CD14-positive monocyte (primary cell): ENCODE results near the gene SPEN. TPM values are rescaled to one million over a fixed set of nuclear protein-coding genes. Genes with fewer than 3 reads are reported as not detected.

ENCODE experiments used
- DNase-seq, 3 donors: peaks; one replicate each; pipeline ENCODE4 v3.0.0-alpha.2; 2011 to 2022
- H2AFZ ChIP-seq: 2 replicates; pipeline ENCODE4 v1.6.0; 2012; ENCODE audit warnings: mild to moderate bottlenecking, low read depth, low read length, inconsistent platforms; ENCODE audit not compliant: insufficient read depth, poor library complexity, severe bottlenecking
- H3K27ac ChIP-seq, 2 donors: 1 replicate in 1 of 2; 2 replicates in 1 of 2; pipeline ENCODE4 v1.5.1; 2012 to 2013; ENCODE audit warnings: low read length in 2 of 2, control low read depth in 1 of 2, inconsistent platforms in 1 of 2, low read depth in 1 of 2, mild to moderate bottlenecking in 1 of 2
- H3K27me3 ChIP-seq, 2 donors: one replicate each; pipeline versions ENCODE4 v1.6.0 to v1.6.1; 2011 to 2013; ENCODE audit warnings: low read length in 2 of 2; ENCODE audit not compliant: control insufficient read depth in 2 of 2, insufficient read depth in 2 of 2
- H3K36me3 ChIP-seq, 2 donors: replicated peaks in 1 of 2; 1 replicate in 1 of 2; 2 replicates in 1 of 2; pipeline versions ENCODE4 v1.5.1 to v1.6.1; 2012 to 2013; ENCODE audit warnings: low read length in 2 of 2, control low read depth in 1 of 2, inconsistent platforms in 1 of 2, mild to moderate bottlenecking in 1 of 2; ENCODE audit not compliant: insufficient read depth in 2 of 2, control insufficient read depth in 1 of 2
- H3K4me1 ChIP-seq, 2 donors: 1 replicate in 1 of 2; 2 replicates in 1 of 2; pipeline versions ENCODE4 v1.5.1 to v1.6.1; 2012 to 2013; ENCODE audit warnings: low read length in 2 of 2, control low read depth in 1 of 2, inconsistent platforms in 1 of 2, mild to moderate bottlenecking in 1 of 2, moderate library complexity in 1 of 2; ENCODE audit not compliant: insufficient read depth in 2 of 2, control insufficient read depth in 1 of 2
- H3K4me2 ChIP-seq: replicated peaks from 2 replicates; pipeline ENCODE3; 2012; ENCODE audit warnings: low read length, moderate library complexity, mild to moderate bottlenecking; ENCODE audit not compliant: poor library complexity, severe bottlenecking; ENCODE audit errors: extremely low read depth
- H3K4me3 ChIP-seq, 3 experiments: fragments of 200-600 bp in 1 of 3; sonication (generic) in 1 of 3; replicated peaks in 1 of 3; 1 replicate in 2 of 3; 2 replicates in 1 of 3; pipeline ENCODE4 v1.5.1; 2011 to 2013; ENCODE audit warnings: low read length in 3 of 3, mild to moderate bottlenecking in 3 of 3, control low read depth in 2 of 3, low read depth in 2 of 3, inconsistent platforms in 1 of 3, moderate library complexity in 1 of 3
- H3K79me2 ChIP-seq: 2 replicates; pipeline ENCODE4 v1.6.0; 2012; ENCODE audit warnings: mild to moderate bottlenecking, control low read depth, inconsistent platforms, low read length, moderate library complexity; ENCODE audit not compliant: insufficient read depth
- H3K9ac ChIP-seq: 2 replicates; pipeline ENCODE4 v1.6.0; 2017; ENCODE audit warnings: low read length, mild to moderate bottlenecking; ENCODE audit not compliant: insufficient read depth, poor library complexity, severe bottlenecking
- H3K9me3 ChIP-seq, 2 donors: replicated peaks in 1 of 2; 1 replicate in 1 of 2; 2 replicates in 1 of 2; pipeline versions ENCODE4 v1.5.1 to v1.6.1; 2012 to 2013; ENCODE audit warnings: low read length in 2 of 2, control low read depth in 1 of 2; ENCODE audit not compliant: control insufficient read depth in 1 of 2, insufficient read depth in 1 of 2
- H4K20me1 ChIP-seq: 2 replicates; pipeline ENCODE4 v1.6.0; 2012; ENCODE audit warnings: mild to moderate bottlenecking, low read length, control low read depth, moderate library complexity; ENCODE audit not compliant: insufficient read depth
- H3K27ac Mint-ChIP-seq, 7 donors: one replicate each; pipeline ENCODE4 v1.8.0; 2020; ENCODE audit warnings: mild to moderate bottlenecking in 7 of 7, mixed read lengths in 7 of 7, moderate library complexity in 6 of 7, inconsistent platforms in 2 of 7
- H3K27me3 Mint-ChIP-seq, 3 donors: one replicate each; pipeline ENCODE4 v1.8.0; 2021 to 2022; ENCODE audit warnings: low read depth in 3 of 3, mild to moderate bottlenecking in 3 of 3, mixed read lengths in 3 of 3, moderate library complexity in 3 of 3, inconsistent platforms in 1 of 3
- H3K36me3 Mint-ChIP-seq, 2 donors: one replicate each; pipeline ENCODE4 v1.8.0; 2020; ENCODE audit warnings: mixed read lengths in 2 of 2, inconsistent platforms in 1 of 2, mild to moderate bottlenecking in 1 of 2
- H3K4me1 Mint-ChIP-seq: one replicate; pipeline ENCODE4 v1.8.0; 2020; ENCODE audit warnings: mild to moderate bottlenecking, mixed read lengths
- H3K4me3 Mint-ChIP-seq, 2 donors: one replicate each; pipeline ENCODE4 v1.8.0; 2020; ENCODE audit warnings: mild to moderate bottlenecking in 2 of 2, mixed read lengths in 2 of 2, moderate library complexity in 1 of 2
- H3K9me3 Mint-ChIP-seq, 7 donors: one replicate each; pipeline ENCODE4 v1.8.0; 2020 to 2022; ENCODE audit warnings: mixed read lengths in 7 of 7, mild to moderate bottlenecking in 6 of 7, moderate library complexity in 6 of 7, inconsistent platforms in 2 of 7
- WGBS: methylation state at CpG from one replicate; pipeline ENCODE4 v1.1.5; 2013; ENCODE audit warnings: missing lambda C conversion rate; ENCODE audit not compliant: insufficient coverage; 5-methylcytosine and 5-hydroxymethylcytosine counted together
- intact Hi-C, 2 donors: fragments of 100-400 bp; cut with micrococcal nuclease; formaldehyde crosslinking; loops; one replicate each; pipeline versions ENCODE4 v1.15.0 to v1.15.1; 2023
- polyA plus RNA-seq, 3 donors: library from polyadenylated mRNA; depleted of rRNA in 1 of 3; unstranded in 2 of 3; stranded (reverse) in 1 of 3; fragments of 300-500 nt in 2 of 3; fragments of >200 nt in 1 of 3; fragmentation: Illumina TruSeq in 2 of 3; gene quantifications; 1 replicate in 2 of 3; 2 replicates in 1 of 3; pipeline ENCODE4 v1.2.3, GENCODE V29; 2012 to 2021
- TF ChIP-seq, protein P1 (sequence below): fragments of 200-600 bp; IDR thresholded peaks from one replicate; pipeline ENCODE4 v1.8.0; 2022; ENCODE audit warnings: antibody characterized with exemption, mild to moderate bottlenecking

Gene SPEN
- polyA plus RNA-seq, 3 donors = 3.1 to 30.9 (median 6.1) TPM

DNA sequence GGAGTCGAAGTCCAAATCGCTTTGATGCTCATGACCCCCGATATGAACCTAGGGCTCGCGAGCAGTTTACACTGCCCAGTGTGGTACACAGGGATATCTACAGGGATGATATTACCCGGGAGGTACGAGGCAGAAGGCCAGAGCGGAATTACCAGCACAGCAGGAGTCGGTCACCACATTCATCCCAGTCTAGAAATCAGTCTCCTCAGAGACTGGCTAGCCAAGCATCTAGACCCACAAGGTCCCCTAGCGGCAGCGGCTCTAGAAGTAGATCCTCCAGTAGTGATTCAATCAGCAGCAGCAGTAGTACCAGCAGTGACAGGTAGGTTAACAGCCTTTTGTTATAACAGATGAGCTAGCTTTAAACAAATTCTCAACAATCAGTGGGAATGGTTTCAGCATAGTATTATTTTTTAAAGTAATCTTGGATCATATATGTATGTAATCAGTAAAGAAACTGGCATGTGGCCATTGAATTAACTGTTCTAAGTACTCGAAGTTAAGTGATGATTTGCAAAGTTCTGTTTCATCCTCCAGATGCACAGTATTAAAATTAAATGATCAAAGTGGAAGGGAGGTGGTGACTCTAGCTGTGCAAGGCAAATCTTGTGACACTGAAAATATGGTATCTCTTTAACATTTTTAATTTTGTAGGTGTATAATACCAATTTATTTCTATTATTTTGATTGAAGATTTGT lies 29.0 kb downstream of the SPEN start:
- Histone ChIP-seq H3K9ac (no peak overlapping the region), H3K4me1 (no peaks in the 10 kb centered on the region), H3K4me3 (no peak overlapping the region), H3K36me3 (peaks cover 30 to 73% of the 10 kb centered on the region in 2 donors), H3K79me2 (peaks cover 100% of the 10 kb centered on the region), H3K27me3 (no peaks in the 10 kb centered on the region), H3K4me2 (no peak overlapping the region), H4K20me1 (peaks cover 98% of the 10 kb centered on the region), H3K27ac (no peak overlapping the region), H2AFZ (no peak overlapping the region), H3K9me3 (no peaks in the 10 kb centered on the region)
- intact Hi-C loops = no loop called here
- Mint-ChIP-seq H3K4me1 (peaks cover 9% of the 10 kb centered on the region), H3K4me3 (no peak overlapping the region), H3K36me3 (peaks cover 48 to 55% of the 10 kb centered on the region in 2 donors), H3K27ac (peak overlapping the region in 2 of 7 donors; percentile 25 to 47), H3K27me3 (peaks cover 0 to 2% (median 0%) of the 10 kb centered on the region in 3 donors), H3K9me3 (peaks cover 0 to 3% (median 0%) of the 10 kb centered on the region in 7 donors)
- WGBS = 100% methylated on average over 8 of the region's 12 CpGs
- TF ChIP-seq, protein P1, sequence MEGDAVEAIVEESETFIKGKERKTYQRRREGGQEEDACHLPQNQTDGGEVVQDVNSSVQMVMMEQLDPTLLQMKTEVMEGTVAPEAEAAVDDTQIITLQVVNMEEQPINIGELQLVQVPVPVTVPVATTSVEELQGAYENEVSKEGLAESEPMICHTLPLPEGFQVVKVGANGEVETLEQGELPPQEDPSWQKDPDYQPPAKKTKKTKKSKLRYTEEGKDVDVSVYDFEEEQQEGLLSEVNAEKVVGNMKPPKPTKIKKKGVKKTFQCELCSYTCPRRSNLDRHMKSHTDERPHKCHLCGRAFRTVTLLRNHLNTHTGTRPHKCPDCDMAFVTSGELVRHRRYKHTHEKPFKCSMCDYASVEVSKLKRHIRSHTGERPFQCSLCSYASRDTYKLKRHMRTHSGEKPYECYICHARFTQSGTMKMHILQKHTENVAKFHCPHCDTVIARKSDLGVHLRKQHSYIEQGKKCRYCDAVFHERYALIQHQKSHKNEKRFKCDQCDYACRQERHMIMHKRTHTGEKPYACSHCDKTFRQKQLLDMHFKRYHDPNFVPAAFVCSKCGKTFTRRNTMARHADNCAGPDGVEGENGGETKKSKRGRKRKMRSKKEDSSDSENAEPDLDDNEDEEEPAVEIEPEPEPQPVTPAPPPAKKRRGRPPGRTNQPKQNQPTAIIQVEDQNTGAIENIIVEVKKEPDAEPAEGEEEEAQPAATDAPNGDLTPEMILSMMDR = no peak
- DNase-seq = no peak

DNA sequence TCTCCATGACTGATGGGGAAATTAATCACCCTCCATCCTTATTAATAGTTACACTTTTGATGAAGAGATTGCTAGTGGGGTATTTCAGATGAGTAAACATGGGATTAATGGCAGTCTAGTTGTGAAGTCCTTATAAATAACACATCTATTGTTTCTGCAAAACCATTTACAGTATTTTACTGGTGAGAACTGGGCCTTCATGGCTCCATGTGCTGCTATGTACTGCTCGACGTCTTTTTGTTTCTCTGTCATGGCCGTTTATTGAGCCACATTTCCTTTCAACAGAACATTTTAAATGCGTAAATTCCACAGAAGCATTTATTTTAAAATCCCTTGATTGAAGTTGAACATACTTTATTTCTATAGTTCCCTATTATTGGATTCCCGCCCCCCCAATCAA lies 34.5 kb downstream of the SPEN start:
- Histone ChIP-seq H2AFZ (no peak overlapping the region), H3K27me3 (no peaks in the 10 kb centered on the region), H3K27ac (peak overlapping the region in 1 of 2 donors; percentile 44), H3K9me3 (no peaks in the 10 kb centered on the region), H3K4me2 (no peak overlapping the region), H4K20me1 (peaks cover 69% of the 10 kb centered on the region), H3K36me3 (peaks cover 4 to 38% of the 10 kb centered on the region in 2 donors), H3K4me3 (no peak overlapping the region), H3K9ac (no peak overlapping the region), H3K4me1 (peaks cover 36 to 48% of the 10 kb centered on the region in 2 donors), H3K79me2 (peaks cover 100% of the 10 kb centered on the region)
- Mint-ChIP-seq H3K9me3 (no peaks in the 10 kb centered on the region), H3K27ac (peak overlapping the region in 3 of 7 donors; percentile 46 to 88 (median 61)), H3K36me3 (peaks cover 18 to 30% of the 10 kb centered on the region in 2 donors), H3K4me3 (no peak overlapping the region), H3K4me1 (peaks cover 55% of the 10 kb centered on the region), H3K27me3 (peaks cover 0 to 3% (median 0%) of the 10 kb centered on the region in 3 donors)
- no CpG with 5 or more reads among the region's 5 CpGs for WGBS
- intact Hi-C loops = loop anchor here in 1 of 2 donors (5.0 kb wide), 1 partner anchor 35 kb away; the partner anchor contains the start of gene SPEN
- TF ChIP-seq, protein P1 = no peak
- DNase-seq = no peak
